GM12874 (cell line): ENCODE measurements around the gene FRY.

ENCODE experiments used
- CTCF ChIP-seq: IDR thresholded peaks from 2 replicates; pipeline ENCODE4 v1.5.1; 2011; ENCODE audit warnings: low read depth, mild to moderate bottlenecking, control low read depth, low read length, moderate library complexity; ENCODE audit not compliant: insufficient read depth

The FRY gene

GRCh38 chr13:32147193-32147592 lies 115.6 kb downstream of the FRY start:
- TF ChIP-seq CTCF = no peak

DNA sequence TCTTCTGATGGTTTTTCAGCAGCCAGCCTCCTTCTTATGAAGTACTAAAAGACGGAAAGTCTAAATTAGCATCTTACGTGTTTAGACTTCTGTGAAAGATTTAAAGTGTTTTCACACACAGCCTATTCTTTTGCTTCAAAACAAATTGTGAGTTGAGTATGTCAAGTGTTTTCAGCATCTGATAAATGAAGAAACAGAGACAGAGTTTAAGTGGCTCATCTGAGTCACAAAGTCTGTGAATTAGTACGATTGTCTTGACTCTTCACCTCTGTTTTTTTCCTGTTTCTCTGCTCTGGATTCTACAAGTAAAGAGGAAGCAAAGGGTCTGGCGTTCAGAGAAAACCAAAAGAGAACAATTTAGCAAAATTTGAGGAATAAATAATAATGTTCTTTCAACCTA lies 116.4 kb downstream of the FRY start:
- TF ChIP-seq CTCF = no peak

GRCh38 chr13:32150239-32150638 lies 118.7 kb downstream of the FRY start:
- no peak for TF ChIP-seq CTCF

DNA sequence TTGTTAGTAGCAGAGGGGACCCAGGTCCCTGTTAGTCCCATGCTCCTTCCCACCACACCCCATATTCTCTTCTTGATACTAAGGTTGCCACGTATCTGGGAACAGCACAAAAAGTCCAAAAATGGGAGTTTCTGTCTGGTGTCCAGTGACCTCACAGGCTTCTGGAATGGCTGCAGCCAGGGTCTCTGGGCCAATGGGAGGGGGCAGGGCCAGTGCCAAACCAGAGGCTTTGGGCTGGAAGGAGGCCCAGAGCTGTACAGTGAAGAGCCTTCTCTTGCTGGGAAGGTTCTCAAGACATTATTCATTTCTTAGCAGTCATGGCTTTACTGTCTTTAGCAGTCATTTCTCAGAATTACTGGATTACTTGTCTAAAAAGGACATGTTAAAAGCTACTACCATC lies 119.2 kb downstream of the FRY start:
- TF ChIP-seq CTCF = no peak

- no peak for TF ChIP-seq CTCF
Observed at GRCh38 chr13:32151240-32151639, 119.7 kb downstream of the FRY start.

GRCh38 chr13:32153056-32153455 lies 121.5 kb downstream of the FRY start:
- TF ChIP-seq CTCF = no peak

GRCh38 chr13:32159137-32159869 lies 127.7 kb downstream of the FRY start:
- TF ChIP-seq CTCF = no peak
